MCF 10A (cell line): ENCODE results near the gene STXBP6. TPM values are rescaled to one million over a fixed set of nuclear protein-coding genes. Genes with fewer than 3 reads are reported as not detected.

Source experiments
- BruUV-seq: library from RNA; stranded (reverse); fragments of 400-500 nt; replicated peaks from 2 replicates; lab custom pipeline; 2021; lab: Mats Ljungman, UMichigan
- CTCF ChIA-PET: fragments of 300-600 bp; sonication (Branson Sonifier 250); formaldehyde crosslinking; extraction: SDS; loops from one replicate; lab custom pipeline; 2021; ENCODE audit warnings: antibody characterized with exemption, inconsistent platforms; lab: Yijun Ruan, JAX
- POLR2A ChIA-PET: fragments of 300-600, 350-650 bp; sonication (Branson Sonifier 250); formaldehyde crosslinking; extraction: SDS; loops from one replicate; lab custom pipeline; 2020; ENCODE audit warnings: antibody characterized with exemption, inconsistent platforms; lab: Yijun Ruan, JAX
- DNase-seq: peaks from one replicate; pipeline ENCODE4 v3.0.0-alpha.2; 2018; ENCODE audit not compliant: unreplicated experiment
- H3K27ac Mint-ChIP-seq: one replicate; pipeline ENCODE4 v1.8.0; 2022; ENCODE audit warnings: mild to moderate bottlenecking, low read depth, mixed read lengths; ENCODE audit not compliant: unreplicated experiment
- H3K27me3 Mint-ChIP-seq: one replicate; pipeline ENCODE4 v1.8.0; 2022; ENCODE audit warnings: mixed read lengths; ENCODE audit not compliant: insufficient read depth, unreplicated experiment
- H3K36me3 Mint-ChIP-seq: one replicate; pipeline ENCODE4 v1.8.0; 2022; ENCODE audit warnings: mild to moderate bottlenecking, moderate library complexity, mixed read lengths; ENCODE audit not compliant: insufficient read depth, unreplicated experiment
- H3K4me1 Mint-ChIP-seq: one replicate; pipeline ENCODE4 v1.8.0; 2022; ENCODE audit warnings: mixed read lengths; ENCODE audit not compliant: insufficient read depth, unreplicated experiment
- H3K4me3 Mint-ChIP-seq: one replicate; pipeline ENCODE4 v1.8.0; 2022; ENCODE audit warnings: mild to moderate bottlenecking, moderate library complexity, mixed read lengths; ENCODE audit not compliant: unreplicated experiment
- H3K9me3 Mint-ChIP-seq: one replicate; pipeline ENCODE4 v1.8.0; 2022; ENCODE audit warnings: mixed read lengths; ENCODE audit not compliant: unreplicated experiment
- CTCF ChIP-seq: fragments of 200-600 bp; IDR thresholded peaks from one replicate; pipeline ENCODE4 v1.8.0; 2022; ENCODE audit warnings: antibody characterized with exemption, mild to moderate bottlenecking; ENCODE audit not compliant: unreplicated experiment
- intact Hi-C: fragments of 100-400 bp; cut with micrococcal nuclease; formaldehyde crosslinking; loops from 2 replicates; pipeline ENCODE4 v1.14.1; 2022
- total RNA-seq: library from RNA; stranded (reverse); gene quantifications from 2 replicates; pipeline ENCODE4 v1.2.3, GENCODE V29; 2022

Gene STXBP6
- total RNA-seq, 1 experiment from 2014 or later, result not detected

GRCh38 chr14:25015761-25016160 lies 34.2 kb downstream of the STXBP6 start:
- Mint-ChIP-seq H3K9me3 (peaks cover 7% of the 10 kb centered on the region), H3K4me1 (no peaks in the 10 kb centered on the region), H3K27ac (no peak overlapping the region), H3K4me3 (no peak overlapping the region), H3K27me3 (no peaks in the 10 kb centered on the region), H3K36me3 (no peaks in the 10 kb centered on the region)
- no TSS peak for BruUV-seq
- DNase-seq, result no peak
- no peak for TF ChIP-seq CTCF
- ChIA-PET CTCF (interaction anchor here (0.6 to 0.7 kb wide), 2 partner anchors 887 to 1895 kb away, joined by 3 to 5 read pairs; no protein-coding TSS in a partner anchor), POLR2A (no interaction called here)
- intact Hi-C loops, result no loop called here

- Mint-ChIP-seq H3K27me3 (no peaks in the 10 kb centered on the region), H3K36me3 (no peaks in the 10 kb centered on the region), H3K9me3 (peaks cover 7% of the 10 kb centered on the region), H3K4me1 (no peaks in the 10 kb centered on the region), H3K27ac (no peak overlapping the region), H3K4me3 (no peak overlapping the region)
- intact Hi-C loops, result no loop called here
- ChIA-PET POLR2A (no interaction called here), CTCF (interaction anchor here (0.7 kb wide), 1 partner anchor 19 kb away, joined by 3 read pairs; no protein-coding TSS in a partner anchor)
- BruUV-seq, result no TSS peak
- DNase-seq, result no peak
- no peak for TF ChIP-seq CTCF
Observed at GRCh38 chr14:25014440-25014839, 35.5 kb downstream of the STXBP6 start.

- no peaks in the 10 kb centered on the region for H3K36me3 Mint-ChIP-seq
- CTCF ChIA-PET, result no interaction called here
- H3K4me3 Mint-ChIP-seq, result no peak overlapping the region
- POLR2A ChIA-PET, result no interaction called here
- DNase-seq, result no peak
- peaks cover 7% of the 10 kb centered on the region for H3K9me3 Mint-ChIP-seq
- no peaks in the 10 kb centered on the region for H3K27me3 Mint-ChIP-seq
- no TSS peak for BruUV-seq
- H3K4me1 Mint-ChIP-seq, result peaks cover 10% of the 10 kb centered on the region
- intact Hi-C loops, result no loop called here
- TF ChIP-seq CTCF, result no peak
- H3K27ac Mint-ChIP-seq, result no peak overlapping the region
Observed at GRCh38 chr14:25011095-25011494, 38.9 kb downstream of the STXBP6 start.

GRCh38 chr14:25010471-25010870 lies 39.5 kb downstream of the STXBP6 start:
- Mint-ChIP-seq H3K27ac (no peak overlapping the region), H3K36me3 (no peaks in the 10 kb centered on the region), H3K4me1 (peaks cover 10% of the 10 kb centered on the region), H3K4me3 (no peak overlapping the region), H3K9me3 (peaks cover 7% of the 10 kb centered on the region), H3K27me3 (no peaks in the 10 kb centered on the region)
- no peak for DNase-seq
- intact Hi-C loops, result no loop called here
- ChIA-PET CTCF (interaction anchor here (0.7 kb wide), 1 partner anchor 30 kb away, joined by 3 read pairs; no protein-coding TSS in a partner anchor), POLR2A (no interaction called here)
- no peak for TF ChIP-seq CTCF
- no TSS peak for BruUV-seq
